Activated T-cell treated with anti-CD3 and anti-CD28 coated beads, Interleukin-2, amount 50 U/mL, for 24 hours (primary cell): Measurements from ENCODE around the gene INSYN1.
A peak's percentile ranks its signal among the peaks of the same experiment; 100 is the strongest.
"Not testable (repeated sequence)": the region's sequence is repeated elsewhere in the genome, so short reads cannot be mapped to it uniquely, and the experiment has no call there.

Experiments
- DNase-seq: peaks from one replicate; pipeline ENCODE4 v3.0.0-alpha.2; 2020
- H3K27ac Mint-ChIP-seq: 2 replicates; pipeline ENCODE4 v1.8.0; 2020; ENCODE audit warnings: mild to moderate bottlenecking, mixed read lengths
- H3K27me3 Mint-ChIP-seq: 2 replicates; pipeline ENCODE4 v1.8.0; 2020; ENCODE audit warnings: mixed read lengths
- H3K36me3 Mint-ChIP-seq: 2 replicates; pipeline ENCODE4 v1.8.0; 2020; ENCODE audit warnings: low read depth, mixed read lengths
- H3K4me1 Mint-ChIP-seq: 2 replicates; pipeline ENCODE4 v1.8.0; 2020; ENCODE audit warnings: low read depth, mixed read lengths
- H3K4me3 Mint-ChIP-seq: 2 replicates; pipeline ENCODE4 v1.8.0; 2020; ENCODE audit warnings: mild to moderate bottlenecking, moderate library complexity, mixed read lengths
- H3K9me3 Mint-ChIP-seq: 2 replicates; pipeline ENCODE4 v1.8.0; 2020; ENCODE audit warnings: mixed read lengths

The INSYN1 gene

DNA sequence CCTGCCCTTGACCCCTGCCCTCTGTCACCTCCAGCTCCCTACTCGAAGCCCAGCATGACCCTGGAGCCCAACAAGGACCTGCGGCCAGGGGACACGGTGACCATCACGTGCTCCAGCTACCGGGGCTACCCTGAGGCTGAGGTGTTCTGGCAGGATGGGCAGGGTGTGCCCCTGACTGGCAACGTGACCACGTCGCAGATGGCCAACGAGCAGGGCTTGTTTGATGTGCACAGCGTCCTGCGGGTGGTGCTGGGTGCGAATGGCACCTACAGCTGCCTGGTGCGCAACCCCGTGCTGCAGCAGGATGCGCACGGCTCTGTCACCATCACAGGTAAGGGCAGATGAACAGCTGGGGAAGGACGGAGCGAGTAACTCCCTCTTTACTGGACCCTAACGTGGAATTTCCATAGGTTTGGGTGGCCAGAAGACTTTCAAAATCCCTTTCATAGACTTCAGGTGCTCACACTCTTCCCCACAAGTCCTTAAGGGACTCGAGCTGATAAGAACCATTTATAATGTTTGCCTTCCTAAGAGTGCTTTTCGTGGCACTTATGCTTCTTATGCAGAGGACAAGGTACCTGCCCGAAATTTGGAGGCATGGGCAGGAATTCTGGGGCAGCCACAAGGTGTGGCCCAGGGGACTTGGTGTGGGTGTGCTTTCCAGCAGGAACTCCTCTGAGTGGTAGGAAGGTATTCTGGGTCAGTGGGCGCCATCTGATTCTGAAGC, 48.8 kb downstream of the INSYN1 start:
- not testable (repeated sequence) for H3K4me1 Mint-ChIP-seq, H3K27ac Mint-ChIP-seq, DNase-seq, H3K9me3 Mint-ChIP-seq, H3K36me3 Mint-ChIP-seq, H3K4me3 Mint-ChIP-seq
- H3K27me3 Mint-ChIP-seq: peaks cover 39% of the 10 kb centered on the region

DNA sequence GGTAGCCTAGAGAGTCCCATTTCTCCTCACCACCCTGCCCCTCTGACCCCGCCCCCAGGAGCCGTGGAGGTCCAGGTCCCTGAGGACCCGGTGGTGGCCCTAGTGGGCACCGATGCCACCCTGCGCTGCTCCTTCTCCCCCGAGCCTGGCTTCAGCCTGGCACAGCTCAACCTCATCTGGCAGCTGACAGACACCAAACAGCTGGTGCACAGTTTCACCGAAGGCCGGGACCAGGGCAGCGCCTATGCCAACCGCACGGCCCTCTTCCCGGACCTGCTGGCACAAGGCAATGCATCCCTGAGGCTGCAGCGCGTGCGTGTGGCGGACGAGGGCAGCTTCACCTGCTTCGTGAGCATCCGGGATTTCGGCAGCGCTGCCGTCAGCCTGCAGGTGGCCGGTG, 49.5 kb downstream of the INSYN1 start:
- H3K9me3 Mint-ChIP-seq, H3K36me3 Mint-ChIP-seq, DNase-seq, H3K4me3 Mint-ChIP-seq, H3K27ac Mint-ChIP-seq: not testable (repeated sequence)
- Mint-ChIP-seq H3K27me3 (peaks cover 43% of the 10 kb centered on the region), H3K4me1 (peaks cover 11% of the 10 kb centered on the region)

DNA sequence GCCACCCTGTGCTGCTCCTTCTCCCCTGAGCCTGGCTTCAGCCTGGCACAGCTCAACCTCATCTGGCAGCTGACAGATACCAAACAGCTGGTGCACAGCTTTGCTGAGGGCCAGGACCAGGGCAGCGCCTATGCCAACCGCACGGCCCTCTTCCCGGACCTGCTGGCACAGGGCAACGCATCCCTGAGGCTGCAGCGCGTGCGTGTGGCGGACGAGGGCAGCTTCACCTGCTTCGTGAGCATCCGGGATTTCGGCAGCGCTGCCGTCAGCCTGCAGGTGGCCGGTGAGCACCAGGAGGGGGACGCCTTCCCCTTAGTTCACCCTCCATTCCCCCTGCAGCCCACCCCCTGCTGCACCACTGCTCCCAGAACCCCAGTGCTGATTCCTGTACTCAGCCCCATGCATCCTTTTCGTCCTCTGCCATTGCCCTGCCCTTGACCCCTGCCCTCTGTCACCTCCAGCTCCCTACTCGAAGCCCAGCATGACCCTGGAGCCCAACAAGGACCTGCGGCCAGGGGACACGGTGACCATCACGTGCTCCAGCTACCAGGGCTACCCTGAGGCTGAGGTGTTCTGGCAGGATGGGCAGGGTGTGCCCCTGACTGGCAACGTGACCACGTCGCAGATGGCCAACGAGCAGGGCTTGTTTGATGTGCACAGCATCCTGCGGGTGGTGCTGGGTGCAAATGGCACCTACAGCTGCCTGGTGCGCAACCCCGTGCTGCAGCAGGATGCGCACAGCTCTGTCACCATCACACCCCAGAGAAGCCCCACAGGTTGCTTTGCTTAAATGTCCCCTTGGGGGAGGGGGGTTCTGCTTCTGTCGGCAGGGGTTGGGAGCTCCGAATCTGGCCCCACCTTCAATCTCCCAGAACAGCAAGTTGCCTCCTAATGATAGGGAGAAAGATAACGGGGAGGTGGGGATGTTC, 50.6 kb downstream of the INSYN1 start:
- Mint-ChIP-seq H3K27me3 (peaks cover 46% of the 10 kb centered on the region), H3K4me1 (peaks cover 18% of the 10 kb centered on the region)
- DNase-seq, H3K4me3 Mint-ChIP-seq, H3K36me3 Mint-ChIP-seq, H3K27ac Mint-ChIP-seq, H3K9me3 Mint-ChIP-seq: not testable (repeated sequence)

DNA sequence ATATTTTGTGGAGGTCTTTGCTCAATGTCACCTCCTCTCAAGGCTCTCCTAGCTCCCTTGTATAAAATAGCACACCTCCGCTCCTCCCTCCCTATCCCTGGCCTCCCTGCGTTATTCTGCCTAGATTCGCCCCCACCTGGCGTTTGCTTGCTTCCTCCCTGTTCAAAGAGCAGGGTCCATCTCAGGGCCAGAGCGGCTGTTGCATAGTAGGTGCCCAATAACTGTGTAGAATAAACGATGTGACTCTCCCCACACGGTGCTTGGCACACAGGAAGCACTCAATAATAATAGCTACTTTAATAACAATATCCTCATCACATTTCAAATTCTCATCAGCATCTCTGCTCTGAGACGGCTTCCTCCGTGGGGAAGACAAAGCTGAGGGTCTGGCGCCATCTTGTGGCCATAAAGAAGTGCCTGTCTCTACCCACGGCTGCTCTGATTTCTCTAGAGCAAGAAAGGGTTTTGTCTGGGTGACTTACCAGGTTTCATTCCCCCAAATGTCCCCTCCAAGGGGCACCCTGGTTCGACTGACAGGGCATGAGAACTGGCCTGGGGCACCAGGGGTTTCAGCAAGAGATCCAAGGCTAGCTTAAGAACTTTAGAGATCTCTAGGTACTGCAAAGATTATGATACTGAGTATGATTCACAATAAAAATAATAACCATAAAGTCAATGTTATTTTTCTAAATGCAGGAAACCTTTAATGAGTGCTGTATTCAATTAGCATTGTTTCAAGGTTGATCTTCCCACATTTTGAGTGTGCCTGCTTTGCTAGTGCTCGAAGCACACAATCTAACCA, 52.9 kb downstream of the INSYN1 start:
- H3K36me3 Mint-ChIP-seq: no peaks in the 10 kb centered on the region
- H3K4me1 Mint-ChIP-seq: peaks cover 34% of the 10 kb centered on the region
- DNase-seq: peak; percentile 79
- peaks cover 57% of the 10 kb centered on the region for H3K27me3 Mint-ChIP-seq
- no peaks in the 10 kb centered on the region for H3K9me3 Mint-ChIP-seq
- H3K4me3 Mint-ChIP-seq: no peak overlapping the region
- H3K27ac Mint-ChIP-seq: no peak overlapping the region

DNA sequence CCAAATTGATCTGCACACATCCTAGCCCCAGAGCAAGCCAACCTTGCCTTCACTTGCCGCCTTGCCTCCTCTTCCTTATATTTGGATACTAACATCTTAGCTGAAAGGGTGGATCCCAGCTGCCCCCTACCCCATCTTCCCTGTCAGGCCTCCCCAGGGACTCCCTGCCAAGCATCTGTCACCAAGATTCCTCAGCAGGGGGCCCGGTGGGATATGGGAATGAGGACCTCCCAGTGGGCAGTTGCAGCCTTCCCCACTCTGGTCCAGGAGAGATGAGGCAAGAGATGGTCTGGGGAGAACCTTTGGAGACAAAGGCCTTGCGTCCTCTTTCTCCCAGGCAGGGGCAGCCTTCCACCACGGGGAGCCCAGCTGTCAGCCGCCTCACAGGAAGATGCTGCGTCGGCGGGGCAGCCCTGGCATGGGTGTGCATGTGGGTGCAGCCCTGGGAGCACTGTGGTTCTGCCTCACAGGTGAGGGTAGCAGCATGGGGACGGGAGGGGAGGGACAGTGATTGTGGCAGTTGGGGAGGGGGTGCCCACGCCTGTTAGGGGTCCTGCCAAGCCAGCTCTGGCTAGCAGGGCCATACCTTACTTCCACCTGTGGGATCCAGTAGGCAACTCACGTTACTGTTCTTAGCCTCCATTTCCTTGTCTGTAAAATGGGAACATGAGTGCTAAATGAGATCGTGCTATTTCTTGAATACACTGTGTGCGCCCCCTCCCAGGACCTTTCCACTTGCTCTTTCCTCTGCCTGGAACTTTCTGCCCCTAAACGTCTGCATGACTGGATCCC, 53.7 kb downstream of the INSYN1 start:
- peaks cover 60% of the 10 kb centered on the region for H3K27me3 Mint-ChIP-seq
- H3K4me1 Mint-ChIP-seq: peaks cover 34% of the 10 kb centered on the region
- H3K9me3 Mint-ChIP-seq: no peaks in the 10 kb centered on the region
- H3K4me3 Mint-ChIP-seq: no peak overlapping the region
- DNase-seq: no peak
- H3K27ac Mint-ChIP-seq: no peak overlapping the region
- no peaks in the 10 kb centered on the region for H3K36me3 Mint-ChIP-seq

DNA sequence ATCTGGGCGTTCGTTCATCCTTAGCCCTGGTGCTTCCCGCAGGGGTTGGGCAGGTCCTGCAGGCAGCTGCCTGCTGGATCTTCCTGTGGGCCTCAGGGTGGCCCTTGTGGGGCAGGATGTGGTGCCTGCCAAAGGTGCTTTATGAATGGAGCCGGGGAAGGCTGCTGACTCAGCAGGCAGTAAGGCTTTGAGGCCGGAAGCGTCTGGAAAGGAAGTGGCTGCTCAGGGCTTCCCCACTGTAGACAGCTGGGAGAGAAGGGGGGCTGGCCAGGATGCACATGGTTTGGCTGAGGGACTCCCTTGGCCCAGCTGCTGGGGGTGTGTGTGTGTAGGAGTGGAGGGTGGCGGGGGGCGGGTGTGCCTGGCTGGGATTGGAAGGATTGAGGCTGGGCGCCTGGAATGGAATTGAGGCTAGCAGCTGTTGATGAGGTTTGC, 56.1 kb downstream of the INSYN1 start:
- DNase-seq: peak; percentile 79
- Mint-ChIP-seq H3K4me1 (peaks cover 38% of the 10 kb centered on the region), H3K9me3 (no peaks in the 10 kb centered on the region), H3K27ac (peak overlapping the region; percentile 82), H3K27me3 (peaks cover 72% of the 10 kb centered on the region), H3K36me3 (no peaks in the 10 kb centered on the region), H3K4me3 (peak overlapping the region; percentile 58)

DNA sequence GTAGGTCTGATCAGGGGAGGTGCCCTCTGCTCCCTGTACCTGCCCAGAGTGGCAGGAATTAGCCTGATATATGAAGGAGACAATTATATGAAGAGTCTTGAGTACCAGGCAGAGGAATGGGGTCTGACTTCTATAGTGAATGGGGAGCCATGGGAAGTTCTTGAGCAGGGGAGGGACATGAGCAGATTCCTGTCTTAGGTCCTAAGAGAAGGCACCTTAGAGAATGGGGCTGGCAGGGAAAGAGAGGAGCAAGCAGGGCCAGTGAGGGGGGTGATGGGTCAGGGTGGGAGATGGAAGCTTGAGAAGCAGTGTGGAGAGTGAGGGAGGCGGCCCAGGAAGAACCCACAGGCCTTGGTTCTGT, 56.5 kb downstream of the INSYN1 start:
- Mint-ChIP-seq H3K27ac (peak overlapping the region; percentile 82), H3K4me1 (peaks cover 38% of the 10 kb centered on the region), H3K36me3 (no peaks in the 10 kb centered on the region), H3K27me3 (peaks cover 68% of the 10 kb centered on the region), H3K9me3 (no peaks in the 10 kb centered on the region), H3K4me3 (peak overlapping the region; percentile 58)
- DNase-seq: no peak

DNA sequence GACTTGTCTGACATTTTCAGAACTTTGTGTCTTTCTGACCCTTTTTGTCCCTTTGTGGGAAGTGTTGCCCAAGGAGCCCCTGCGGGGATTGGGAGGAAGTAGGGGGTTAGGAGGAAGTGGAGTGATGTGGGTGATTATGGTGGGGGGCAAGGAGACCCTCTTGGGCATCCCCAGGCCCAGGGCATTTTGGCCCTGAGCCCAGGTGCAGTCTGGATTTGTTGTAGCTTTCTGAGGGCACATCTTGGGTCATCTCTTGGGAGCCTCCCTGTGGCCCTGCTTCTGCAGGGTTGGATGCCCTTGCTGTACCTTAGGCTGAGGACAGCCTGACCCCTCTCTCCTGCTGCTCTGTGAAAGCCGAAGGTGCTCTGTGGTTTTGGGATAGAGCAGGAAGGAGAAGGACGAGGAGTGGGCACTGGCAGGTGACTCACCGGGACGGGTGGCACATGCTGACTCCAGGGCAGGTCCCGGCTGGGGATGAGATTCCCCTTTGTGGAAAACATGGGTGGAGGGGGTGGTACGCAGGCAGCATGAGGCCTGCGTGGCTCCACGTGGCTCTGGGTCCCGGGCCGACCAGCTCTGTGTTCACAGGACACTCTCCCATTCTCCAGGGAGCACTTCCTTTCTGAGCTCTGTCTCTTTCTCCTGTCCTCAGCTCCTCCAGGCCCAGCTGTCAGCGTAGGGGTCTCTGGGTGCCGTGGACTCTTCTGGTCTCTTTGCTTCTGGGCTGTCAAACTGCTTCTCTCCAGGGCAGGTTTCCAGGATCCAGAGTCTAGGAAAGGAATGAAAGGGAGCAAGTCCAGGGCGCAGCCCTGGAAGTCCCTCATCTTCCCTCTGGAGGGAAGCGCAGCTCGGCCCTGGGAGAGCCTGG, 57.1 kb downstream of the INSYN1 start:
- Mint-ChIP-seq H3K9me3 (no peaks in the 10 kb centered on the region), H3K27me3 (peaks cover 68% of the 10 kb centered on the region), H3K27ac (no peak overlapping the region), H3K36me3 (no peaks in the 10 kb centered on the region), H3K4me3 (no peak overlapping the region), H3K4me1 (peaks cover 38% of the 10 kb centered on the region)
- DNase-seq: no peak

DNA sequence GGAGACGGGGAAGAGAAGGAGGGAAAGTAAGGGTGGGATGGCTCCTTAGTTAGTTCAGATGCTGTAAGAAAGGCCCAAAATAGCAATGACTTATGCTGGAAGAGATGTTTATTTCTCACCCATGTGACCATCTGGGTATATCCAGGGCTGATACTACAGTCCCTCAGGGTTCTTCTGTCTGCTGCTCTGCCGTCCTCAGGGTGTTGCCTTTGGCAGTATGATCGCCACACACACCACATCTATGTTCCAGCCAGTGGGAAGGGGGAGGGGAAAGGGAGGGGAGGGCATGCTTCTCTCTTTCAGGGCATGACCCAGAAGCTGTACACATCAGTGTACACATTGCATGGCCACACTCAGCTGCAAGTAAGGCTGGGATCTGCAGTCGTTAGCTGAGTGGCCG, 58.7 kb downstream of the INSYN1 start:
- H3K27ac Mint-ChIP-seq: no peak overlapping the region
- peaks cover 57% of the 10 kb centered on the region for H3K27me3 Mint-ChIP-seq
- H3K36me3 Mint-ChIP-seq: no peaks in the 10 kb centered on the region
- peaks cover 34% of the 10 kb centered on the region for H3K4me1 Mint-ChIP-seq
- no peak overlapping the region for H3K4me3 Mint-ChIP-seq
- DNase-seq: no peak
- no peaks in the 10 kb centered on the region for H3K9me3 Mint-ChIP-seq

DNA sequence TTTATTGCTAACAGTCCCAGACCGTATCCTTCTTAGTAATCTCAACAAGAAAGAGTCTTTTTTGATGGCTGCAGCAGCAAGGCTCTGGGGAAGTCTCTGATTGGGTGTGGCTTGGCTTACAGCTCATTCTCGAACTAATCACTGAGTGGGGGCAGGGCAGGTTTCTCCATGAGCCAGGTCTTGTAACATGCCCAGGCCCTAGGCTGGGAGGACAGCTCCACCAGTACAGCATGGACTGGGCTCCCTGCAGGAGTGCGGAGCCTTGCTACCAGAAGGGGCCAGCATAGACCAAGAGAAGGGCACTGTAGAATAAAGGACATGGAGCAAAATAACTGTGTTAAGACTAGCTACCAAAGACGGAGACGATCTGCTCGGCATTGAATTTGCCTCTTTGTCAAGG, 61.8 kb downstream of the INSYN1 start:
- no peak for DNase-seq
- Mint-ChIP-seq H3K36me3 (no peaks in the 10 kb centered on the region), H3K27ac (no peak overlapping the region), H3K27me3 (peaks cover 62% of the 10 kb centered on the region), H3K9me3 (no peaks in the 10 kb centered on the region), H3K4me1 (peaks cover 12% of the 10 kb centered on the region), H3K4me3 (no peak overlapping the region)

DNA sequence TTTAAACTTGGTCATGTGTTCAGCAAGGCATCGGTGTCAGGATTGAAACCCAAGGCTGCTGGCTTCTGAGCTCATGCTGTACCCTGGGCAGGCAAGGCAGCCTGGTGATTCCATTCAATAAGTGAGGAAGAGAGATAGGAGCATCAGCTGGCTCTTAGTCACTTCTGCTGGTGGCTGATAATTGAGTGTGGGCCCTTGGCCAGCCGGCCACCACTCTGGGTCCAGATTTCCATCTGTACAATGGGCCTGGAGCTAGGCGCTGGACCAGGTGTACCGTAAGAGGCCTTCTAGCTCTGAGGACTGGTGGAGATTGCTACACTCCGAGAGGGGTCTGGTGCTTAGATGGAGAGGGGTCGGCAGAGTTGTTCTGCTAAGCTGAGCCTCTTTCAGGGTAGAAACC, 64.7 kb downstream of the INSYN1 start:
- H3K36me3 Mint-ChIP-seq: no peaks in the 10 kb centered on the region
- H3K27ac Mint-ChIP-seq: no peak overlapping the region
- H3K27me3 Mint-ChIP-seq: peaks cover 56% of the 10 kb centered on the region
- H3K4me1 Mint-ChIP-seq: peaks cover 16% of the 10 kb centered on the region
- H3K4me3 Mint-ChIP-seq: no peak overlapping the region
- no peaks in the 10 kb centered on the region for H3K9me3 Mint-ChIP-seq
- peak; percentile 19 for DNase-seq

DNA sequence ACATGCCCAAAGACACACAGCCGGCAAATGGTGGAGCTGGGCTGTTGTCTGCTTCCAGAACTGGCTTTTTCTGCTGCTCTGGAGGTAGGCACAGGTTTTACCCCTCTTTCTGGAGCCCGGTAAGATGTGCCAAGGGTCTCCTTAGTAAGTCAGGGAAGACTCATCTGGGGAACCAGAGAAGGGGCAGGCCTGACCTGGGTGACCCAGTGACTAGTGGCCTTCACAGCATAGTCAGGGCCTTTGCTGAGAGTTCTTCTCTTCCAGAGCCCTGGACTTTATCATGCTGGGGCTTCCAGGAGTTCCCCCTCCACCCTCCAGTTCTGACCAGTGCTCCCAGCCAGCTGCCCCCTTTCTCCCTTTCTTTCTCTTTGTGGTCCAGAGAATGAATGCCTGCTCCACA, 65.8 kb downstream of the INSYN1 start:
- Mint-ChIP-seq H3K4me1 (peaks cover 22% of the 10 kb centered on the region), H3K27me3 (peaks cover 58% of the 10 kb centered on the region), H3K27ac (no peak overlapping the region), H3K36me3 (no peaks in the 10 kb centered on the region), H3K4me3 (no peak overlapping the region), H3K9me3 (no peaks in the 10 kb centered on the region)
- no peak for DNase-seq

DNA sequence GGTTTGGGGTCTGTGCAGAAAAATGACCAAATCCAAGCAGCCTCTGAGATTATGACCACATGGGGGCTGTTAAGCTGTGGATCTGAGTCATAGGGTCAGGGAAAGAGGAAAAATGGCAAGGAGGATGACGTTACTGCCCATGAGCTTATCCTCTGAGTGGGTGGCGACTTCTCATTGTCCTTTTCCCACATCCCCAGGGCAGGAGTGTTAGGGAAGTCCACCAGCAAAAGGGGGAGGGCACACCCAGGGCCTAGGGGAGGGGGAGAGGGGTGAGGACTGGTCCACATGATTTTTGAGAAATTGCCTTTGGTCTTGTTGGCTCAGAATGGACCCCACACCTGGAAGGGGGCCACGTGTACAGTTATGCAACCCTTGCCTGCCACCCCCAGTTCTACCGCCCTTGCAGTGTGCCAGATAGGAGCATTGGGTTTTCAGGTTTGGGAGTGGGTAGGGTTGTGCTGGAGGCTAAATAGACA, 66.3 kb downstream of the INSYN1 start:
- DNase-seq: no peak
- Mint-ChIP-seq H3K27me3 (peaks cover 64% of the 10 kb centered on the region), H3K27ac (no peak overlapping the region), H3K4me3 (no peak overlapping the region), H3K4me1 (peaks cover 27% of the 10 kb centered on the region), H3K36me3 (no peaks in the 10 kb centered on the region), H3K9me3 (no peaks in the 10 kb centered on the region)
